ENCODE results near the gene MRFAP1L1. TPM values are rescaled to one million over a fixed set of nuclear protein-coding genes. Genes with fewer than 3 reads are reported as not detected.

The MRFAP1L1 gene
- total and polyA plus RNA-seq, 2 donors: 77.6 to 103 TPM

DNA sequence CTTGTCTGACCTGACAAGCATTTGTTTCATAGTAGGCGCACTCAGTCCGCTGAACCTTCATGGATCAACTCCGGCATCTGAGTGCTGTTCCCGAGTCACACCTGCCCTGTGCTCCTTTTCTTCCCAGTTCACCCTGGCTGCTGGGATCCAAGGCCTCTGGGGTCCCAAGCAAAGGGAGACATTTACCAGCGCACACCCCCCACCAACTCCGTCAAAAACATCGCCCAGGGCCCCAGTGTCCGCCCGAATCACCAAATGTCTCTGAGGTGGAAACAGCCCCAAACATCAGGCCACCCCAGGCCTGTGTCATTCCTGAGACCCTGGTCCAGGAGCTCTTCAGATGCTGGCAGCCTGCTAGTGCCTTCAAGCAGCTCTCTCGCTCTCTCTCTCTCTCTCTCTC, 11.5 kb upstream of the MRFAP1L1 start:
- peaks cover 7 to 9% of the 10 kb centered on the region in 2 donors for H3K4me1 ChIP-seq (ENCODE audit: control insufficient read depth in 2 of 2, insufficient read depth in 2 of 2, low read length in 2 of 2)
- no peak for DNase-seq (ENCODE audit: low read depth in 6 of 9, low spot score in 9 of 9)
- H3K36me3 ChIP-seq (ENCODE audit: control insufficient read depth in 2 of 2, insufficient read depth in 2 of 2, low read length in 1 of 2): no peaks in the 10 kb centered on the region
- H3K27me3 ChIP-seq (ENCODE audit: control insufficient read depth in 2 of 2, insufficient read depth in 1 of 2, low read length in 1 of 2): no peaks in the 10 kb centered on the region
- no peaks in the 10 kb centered on the region for H3K9me3 ChIP-seq (ENCODE audit: control insufficient read depth in 2 of 2, insufficient read depth in 1 of 2, low read length in 1 of 2)
- H3K4me3 ChIP-seq (ENCODE audit: low read length in 2 of 2): no peak overlapping the region
- H3K27ac ChIP-seq (ENCODE audit: low read depth in 1 of 2, low read length in 1 of 2): no peak overlapping the region
- 98% methylated on average over 10 of the region's 10 CpGs for WGBS

DNA sequence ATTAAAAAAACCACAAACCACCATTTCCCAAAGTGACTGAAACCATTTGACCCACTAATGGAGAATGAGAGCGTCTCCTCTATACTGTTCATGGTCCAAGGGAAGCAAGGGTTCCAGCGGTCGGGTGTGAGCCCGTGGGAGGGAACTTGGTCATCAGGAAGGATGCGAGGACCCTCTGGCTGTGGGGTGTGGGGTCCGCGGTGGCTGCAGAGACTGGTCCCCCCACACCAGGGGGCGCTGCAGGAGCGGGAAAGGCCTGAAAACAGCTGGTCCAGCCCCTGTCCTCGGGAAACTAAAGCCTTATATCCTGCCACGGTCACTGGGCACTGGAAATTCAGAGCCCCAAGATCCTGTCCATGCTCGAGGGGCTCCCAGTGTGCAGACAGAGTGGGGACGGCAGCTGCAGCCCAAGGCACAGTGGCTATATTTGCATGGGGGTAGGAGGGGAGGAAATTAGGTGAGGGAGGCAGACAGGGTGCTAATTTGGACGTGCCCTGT, 10.6 kb upstream of the MRFAP1L1 start:
- peaks cover 10 to 13% of the 10 kb centered on the region in 2 donors for H3K4me1 ChIP-seq (ENCODE audit: control insufficient read depth in 2 of 2, insufficient read depth in 2 of 2, low read length in 2 of 2)
- no peak overlapping the region for H3K27ac ChIP-seq (ENCODE audit: low read depth in 1 of 2, low read length in 1 of 2)
- no peak overlapping the region for H3K4me3 ChIP-seq (ENCODE audit: low read length in 2 of 2)
- 5% methylated on average over 14 of the region's 14 CpGs for WGBS
- no peaks in the 10 kb centered on the region for H3K27me3 ChIP-seq (ENCODE audit: control insufficient read depth in 2 of 2, insufficient read depth in 1 of 2, low read length in 1 of 2)
- H3K9me3 ChIP-seq (ENCODE audit: control insufficient read depth in 2 of 2, insufficient read depth in 1 of 2, low read length in 1 of 2): no peaks in the 10 kb centered on the region
- no peaks in the 10 kb centered on the region for H3K36me3 ChIP-seq (ENCODE audit: control insufficient read depth in 2 of 2, insufficient read depth in 2 of 2, low read length in 1 of 2)
- DNase-seq (ENCODE audit: low read depth in 6 of 9, low spot score in 9 of 9): peak in 4 of 9 donors; percentile 59 to 77 (median 73)

DNA sequence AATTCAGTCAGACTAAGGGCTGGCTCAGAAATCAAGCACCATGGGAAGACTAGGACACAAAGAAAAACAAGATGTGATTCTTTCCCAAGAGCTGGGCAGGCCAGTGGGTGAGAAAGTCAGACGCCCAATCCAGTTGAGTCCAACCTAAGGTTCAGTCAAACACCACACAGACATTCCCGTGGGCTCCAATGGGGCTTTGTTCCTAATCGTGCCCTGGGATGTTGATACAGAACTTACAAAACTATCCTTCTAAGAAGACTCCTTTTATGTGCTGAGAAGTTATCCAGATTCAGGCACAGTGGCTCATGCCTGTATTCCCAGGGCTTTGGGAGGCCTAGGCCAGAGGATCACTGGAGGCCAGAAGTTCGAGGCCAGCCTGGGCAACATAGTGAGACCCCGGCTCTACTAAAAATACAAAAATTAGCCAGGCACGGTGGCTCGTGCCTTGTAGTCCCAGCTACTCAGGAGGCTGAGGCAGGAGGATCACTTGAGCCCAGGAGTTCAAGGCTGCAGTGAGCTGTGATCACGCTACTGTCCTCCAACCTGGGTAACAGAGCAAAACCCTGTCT, 10.0 kb upstream of the MRFAP1L1 start:
- peaks cover 10 to 13% of the 10 kb centered on the region in 2 donors for H3K4me1 ChIP-seq (ENCODE audit: control insufficient read depth in 2 of 2, insufficient read depth in 2 of 2, low read length in 2 of 2)
- H3K36me3 ChIP-seq (ENCODE audit: control insufficient read depth in 2 of 2, insufficient read depth in 2 of 2, low read length in 1 of 2): no peaks in the 10 kb centered on the region
- 88% methylated on average over 8 of the region's 8 CpGs for whole genome bisulfite sequencing
- H3K27me3 ChIP-seq (ENCODE audit: control insufficient read depth in 2 of 2, insufficient read depth in 1 of 2, low read length in 1 of 2): no peaks in the 10 kb centered on the region
- H3K4me3 ChIP-seq (ENCODE audit: low read length in 2 of 2): no peak overlapping the region
- H3K27ac ChIP-seq (ENCODE audit: low read depth in 1 of 2, low read length in 1 of 2): no peak overlapping the region
- DNase-seq (ENCODE audit: low read depth in 6 of 9, low spot score in 9 of 9): no peak
- no peaks in the 10 kb centered on the region for H3K9me3 ChIP-seq (ENCODE audit: control insufficient read depth in 2 of 2, insufficient read depth in 1 of 2, low read length in 1 of 2)

DNA sequence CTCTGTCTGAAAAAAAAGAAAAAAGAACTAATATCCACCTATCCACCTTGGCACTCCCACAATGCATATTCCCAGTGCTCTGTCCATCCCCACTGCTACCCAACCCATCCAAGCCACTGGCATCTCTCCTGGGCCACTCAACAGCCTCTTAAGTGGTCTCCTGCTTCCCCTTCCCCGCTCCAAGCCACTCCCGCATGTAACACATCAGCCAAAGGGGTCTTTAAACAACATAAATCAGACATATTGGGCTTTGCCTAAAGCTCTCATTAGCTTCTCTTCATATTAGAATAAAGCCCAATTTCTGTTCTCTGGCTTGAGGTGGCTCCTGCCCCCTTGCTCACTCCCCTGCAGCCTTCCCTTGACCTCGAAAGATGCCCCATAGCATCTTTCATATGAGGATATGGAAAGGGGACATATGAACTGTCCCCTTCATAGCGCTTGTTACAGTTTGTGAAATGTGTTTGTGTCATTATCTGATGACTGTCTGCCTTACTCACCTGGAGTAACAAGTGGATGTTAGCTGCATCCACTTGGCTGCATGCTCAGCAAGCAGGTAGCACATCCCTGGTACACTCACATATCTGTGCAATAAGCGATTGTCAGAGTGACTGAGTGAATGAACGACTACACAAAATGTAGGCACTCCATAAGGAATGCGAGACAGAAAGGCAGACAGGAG, 9.4 kb upstream of the MRFAP1L1 start:
- H3K4me3 ChIP-seq (ENCODE audit: low read length in 2 of 2): no peak overlapping the region
- H3K36me3 ChIP-seq (ENCODE audit: control insufficient read depth in 2 of 2, insufficient read depth in 2 of 2, low read length in 1 of 2): no peaks in the 10 kb centered on the region
- no peak for DNase-seq (ENCODE audit: low read depth in 6 of 9, low spot score in 9 of 9)
- no peaks in the 10 kb centered on the region for H3K27me3 ChIP-seq (ENCODE audit: control insufficient read depth in 2 of 2, insufficient read depth in 1 of 2, low read length in 1 of 2)
- peaks cover 10 to 13% of the 10 kb centered on the region in 2 donors for H3K4me1 ChIP-seq (ENCODE audit: control insufficient read depth in 2 of 2, insufficient read depth in 2 of 2, low read length in 2 of 2)
- no peak overlapping the region for H3K27ac ChIP-seq (ENCODE audit: low read depth in 1 of 2, low read length in 1 of 2)
- no peaks in the 10 kb centered on the region for H3K9me3 ChIP-seq (ENCODE audit: control insufficient read depth in 2 of 2, insufficient read depth in 1 of 2, low read length in 1 of 2)
- WGBS: 97% methylated on average over 7 of the region's 7 CpGs

DNA sequence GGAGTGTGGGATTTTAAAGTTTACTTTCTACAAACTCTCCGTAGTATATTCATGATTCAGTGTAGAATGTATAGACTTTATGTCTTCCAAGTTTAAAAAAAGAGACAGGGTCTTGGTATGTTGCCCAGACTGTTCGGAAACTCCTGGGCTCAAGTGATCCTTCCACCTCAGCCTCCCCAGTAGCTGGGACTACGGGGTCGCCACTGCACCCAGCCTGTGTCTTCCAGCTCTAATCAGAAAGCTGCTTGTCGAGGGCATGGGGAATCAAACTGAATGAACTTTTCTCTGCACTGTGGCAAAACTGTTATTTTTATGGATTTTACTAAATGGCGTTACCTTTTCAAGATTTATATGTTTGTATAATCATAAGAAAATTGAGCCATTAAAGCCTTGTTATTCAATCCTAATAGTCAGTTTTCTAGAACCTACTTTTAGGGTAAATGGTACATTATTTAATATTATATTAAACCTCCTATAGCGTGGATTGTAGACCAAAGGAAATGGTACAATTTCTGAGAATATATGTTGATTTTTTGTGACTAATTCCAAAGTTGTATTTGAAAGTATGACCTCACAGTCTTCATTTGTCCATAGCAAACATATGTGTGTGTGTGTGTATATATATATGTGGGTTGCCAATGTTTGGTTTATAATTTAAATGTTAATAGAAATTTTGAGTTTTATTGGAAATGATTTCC, 7.4 kb upstream of the MRFAP1L1 start:
- Histone ChIP-seq H3K4me1 (ENCODE audit: control insufficient read depth in 2 of 2, insufficient read depth in 2 of 2, low read length in 2 of 2) (peaks cover 10 to 13% of the 10 kb centered on the region in 2 donors), H3K27me3 (ENCODE audit: control insufficient read depth in 2 of 2, insufficient read depth in 1 of 2, low read length in 1 of 2) (no peaks in the 10 kb centered on the region), H3K9me3 (ENCODE audit: control insufficient read depth in 2 of 2, insufficient read depth in 1 of 2, low read length in 1 of 2) (no peaks in the 10 kb centered on the region), H3K27ac (ENCODE audit: low read depth in 1 of 2, low read length in 1 of 2) (peak overlapping the region; percentile 66 to 97), H3K36me3 (ENCODE audit: control insufficient read depth in 2 of 2, insufficient read depth in 2 of 2, low read length in 1 of 2) (no peaks in the 10 kb centered on the region), H3K4me3 (ENCODE audit: low read length in 2 of 2) (peak overlapping the region; percentile 73 to 89)
- no peak for DNase-seq (ENCODE audit: low read depth in 6 of 9, low spot score in 9 of 9)
- WGBS: 63% methylated on average over 7 of the region's 7 CpGs

DNA sequence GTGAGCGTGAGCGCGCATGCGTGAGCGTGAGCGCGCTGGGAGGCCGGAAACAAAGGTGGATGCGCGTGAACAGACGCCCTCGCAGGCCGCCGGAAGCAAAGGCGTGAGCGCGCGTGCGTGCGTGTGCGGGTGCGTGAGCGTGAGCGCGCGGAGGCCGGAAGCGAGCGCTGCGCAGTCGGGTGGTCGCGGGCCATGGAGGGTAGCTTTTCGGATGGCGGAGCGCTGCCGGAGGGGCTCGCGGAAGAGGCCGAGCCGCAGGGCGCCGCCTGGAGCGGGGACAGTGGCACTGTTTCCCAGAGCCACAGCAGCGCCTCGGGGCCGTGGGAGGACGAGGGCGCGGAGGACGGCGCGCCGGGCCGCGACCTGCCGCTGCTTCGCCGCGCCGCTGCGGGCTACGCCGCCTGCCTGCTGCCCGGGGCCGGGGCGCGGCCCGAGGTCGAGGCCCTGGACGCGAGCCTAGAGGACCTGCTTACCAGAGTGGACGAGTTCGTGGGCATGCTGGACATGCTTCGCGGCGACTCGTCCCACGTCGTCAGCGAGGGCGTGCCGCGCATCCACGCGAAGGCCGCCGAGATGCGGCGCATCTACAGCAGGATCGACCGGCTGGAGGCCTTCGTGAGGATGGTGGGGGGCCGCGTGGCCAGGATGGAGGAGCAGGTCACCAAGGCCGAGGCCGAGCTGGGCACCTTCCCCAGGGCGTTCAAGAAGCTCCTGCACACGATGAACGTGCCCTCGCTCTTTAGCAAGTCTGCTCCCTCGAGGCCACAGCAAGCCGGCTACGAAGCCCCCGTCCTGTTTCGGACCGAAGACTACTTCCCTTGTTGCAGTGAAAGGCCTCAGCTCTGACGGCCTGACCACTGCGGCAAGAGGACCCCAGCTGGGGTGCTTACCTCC, 6.6 kb upstream of the MRFAP1L1 start, which contains the start of gene BLOC1S4:
Gene BLOC1S4 (plus strand): TSS at position 157 of the 894 bp plus-strand sequence. CDS start 36 bp downstream, at position 193.
- no peaks in the 10 kb centered on the region for H3K9me3 ChIP-seq (ENCODE audit: control insufficient read depth in 2 of 2, insufficient read depth in 1 of 2, low read length in 1 of 2)
- peak within 1 kb of the TSS; percentile 81 to 97 for H3K27ac ChIP-seq (ENCODE audit: low read depth in 1 of 2, low read length in 1 of 2)
- peak; percentile 89 to 99 (median 96) for DNase-seq (ENCODE audit: low read depth in 6 of 9, low spot score in 9 of 9)
- H3K4me1 ChIP-seq (ENCODE audit: control insufficient read depth in 2 of 2, insufficient read depth in 2 of 2, low read length in 2 of 2): peaks cover 10 to 13% of the 10 kb centered on the region in 2 donors
- under 1% methylated on average over 109 of the region's 109 CpGs for WGBS
- no peaks in the 10 kb centered on the region for H3K27me3 ChIP-seq (ENCODE audit: control insufficient read depth in 2 of 2, insufficient read depth in 1 of 2, low read length in 1 of 2)
- no peaks in the 10 kb centered on the region for H3K36me3 ChIP-seq (ENCODE audit: control insufficient read depth in 2 of 2, insufficient read depth in 2 of 2, low read length in 1 of 2)
- peak within 1 kb of the TSS; percentile 73 to 89 for H3K4me3 ChIP-seq (ENCODE audit: low read length in 2 of 2)

DNA sequence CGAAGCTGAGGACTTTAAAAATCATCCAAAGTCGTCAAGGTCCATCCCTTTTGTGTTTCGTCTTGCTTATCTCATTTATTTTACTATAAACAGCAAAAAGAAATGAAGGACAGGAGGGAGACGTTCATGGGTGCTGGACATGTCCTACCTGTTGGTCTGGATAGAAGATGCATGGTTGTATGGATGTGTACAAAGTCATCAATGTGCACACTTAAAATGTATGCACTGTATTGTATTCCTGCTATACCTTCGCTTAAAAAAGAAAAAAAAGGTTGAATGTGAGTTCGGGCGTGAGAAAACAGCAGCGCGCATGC, 6.0 kb upstream of the MRFAP1L1 start:
- 25% methylated on average over 9 of the region's 9 CpGs for WGBS
- Histone ChIP-seq H3K4me1 (ENCODE audit: control insufficient read depth in 2 of 2, insufficient read depth in 2 of 2, low read length in 2 of 2) (peaks cover 10 to 14% of the 10 kb centered on the region in 2 donors), H3K9me3 (ENCODE audit: control insufficient read depth in 2 of 2, insufficient read depth in 1 of 2, low read length in 1 of 2) (no peaks in the 10 kb centered on the region), H3K4me3 (ENCODE audit: low read length in 2 of 2) (peak overlapping the region; percentile 73 to 89), H3K36me3 (ENCODE audit: control insufficient read depth in 2 of 2, insufficient read depth in 2 of 2, low read length in 1 of 2) (no peaks in the 10 kb centered on the region), H3K27ac (ENCODE audit: low read depth in 1 of 2, low read length in 1 of 2) (peak overlapping the region; percentile 44 to 81), H3K27me3 (ENCODE audit: control insufficient read depth in 2 of 2, insufficient read depth in 1 of 2, low read length in 1 of 2) (no peaks in the 10 kb centered on the region)
- DNase-seq (ENCODE audit: low read depth in 6 of 9, low spot score in 9 of 9): no peak

DNA sequence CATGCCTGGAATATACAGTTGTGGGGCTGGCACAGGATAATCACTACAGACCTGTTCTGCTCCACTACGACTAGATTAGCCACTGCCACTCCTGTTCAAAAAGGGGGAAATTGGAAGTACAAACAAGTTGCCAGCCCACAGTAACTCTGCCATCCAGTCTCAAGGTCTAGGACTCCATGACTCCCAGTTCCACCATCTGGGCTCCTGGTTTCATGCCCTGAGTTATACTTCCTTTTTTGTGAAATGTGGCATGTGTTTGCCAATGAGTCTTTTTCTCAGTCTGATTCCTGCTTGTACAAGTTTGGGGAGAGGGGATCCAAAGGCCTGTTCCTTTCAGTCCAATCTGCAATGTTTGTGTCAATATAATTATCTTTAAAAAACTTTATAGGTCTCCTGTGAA, 5.3 kb upstream of the MRFAP1L1 start:
- no peaks in the 10 kb centered on the region for H3K36me3 ChIP-seq (ENCODE audit: control insufficient read depth in 2 of 2, insufficient read depth in 2 of 2, low read length in 1 of 2)
- no peak for DNase-seq (ENCODE audit: low read depth in 6 of 9, low spot score in 9 of 9)
- no peak overlapping the region for H3K27ac ChIP-seq (ENCODE audit: low read depth in 1 of 2, low read length in 1 of 2)
- H3K4me1 ChIP-seq (ENCODE audit: control insufficient read depth in 2 of 2, insufficient read depth in 2 of 2, low read length in 2 of 2): peaks cover 14 to 16% of the 10 kb centered on the region in 2 donors
- H3K4me3 ChIP-seq (ENCODE audit: low read length in 2 of 2): no peak overlapping the region
- 98% methylated on average over 1 of the region's 1 CpG for WGBS
- H3K27me3 ChIP-seq (ENCODE audit: control insufficient read depth in 2 of 2, insufficient read depth in 1 of 2, low read length in 1 of 2): no peaks in the 10 kb centered on the region
- no peaks in the 10 kb centered on the region for H3K9me3 ChIP-seq (ENCODE audit: control insufficient read depth in 2 of 2, insufficient read depth in 1 of 2, low read length in 1 of 2)

Measured in thymus (tissue), 11 donors.